Hepatocyte (in vitro differentiated cells): Measurements from ENCODE around the gene RNU1-4. TPM values are rescaled to one million over a fixed set of nuclear protein-coding genes. Genes with fewer than 3 reads are reported as not detected.
A peak's percentile ranks its signal among the peaks of the same experiment; 100 is the strongest.
"Not testable (repeated sequence)": the region's sequence is repeated elsewhere in the genome, so short reads cannot be mapped to it uniquely, and the experiment has no call there.

Experiments used
- DNase-seq: peaks from one replicate; pipeline ENCODE4 v3.0.0-alpha.2; 2016; ENCODE audit warnings: low spot score
- H2AFZ ChIP-seq: fragments of 200-600 bp; sonication (generic); 2 replicates; pipeline ENCODE4 v1.6.0; 2016; ENCODE audit warnings: antibody characterized with exemption, mild to moderate bottlenecking
- H3K27ac ChIP-seq: fragments of 200-600 bp; sonication (generic); 2 replicates; pipeline ENCODE4 v1.5.1; 2016; ENCODE audit warnings: mild to moderate bottlenecking
- H3K27me3 ChIP-seq: fragments of 200-600 bp; sonication (generic); 2 replicates; pipeline ENCODE4 v1.6.1; 2016
- H3K36me3 ChIP-seq: fragments of 200-600 bp; sonication (generic); replicated peaks from 2 replicates; pipeline ENCODE4 v1.5.1; 2016; ENCODE audit warnings: low read depth; ENCODE audit not compliant: insufficient read depth
- H3K4me1 ChIP-seq: fragments of 200-600 bp; sonication (generic); 2 replicates; pipeline ENCODE4 v1.5.1; 2016; ENCODE audit warnings: mild to moderate bottlenecking, moderate library complexity; ENCODE audit not compliant: insufficient read depth
- H3K4me2 ChIP-seq: fragments of 200-600 bp; sonication (generic); 2 replicates; pipeline ENCODE4 v1.6.0; 2016
- H3K4me3 ChIP-seq: fragments of 200-600 bp; sonication (generic); 2 replicates; pipeline ENCODE4 v1.5.1; 2016; ENCODE audit warnings: mild to moderate bottlenecking
- H3K79me2 ChIP-seq: fragments of 200-600 bp; sonication (generic); 2 replicates; pipeline ENCODE4 v1.6.0; 2017; ENCODE audit warnings: mild to moderate bottlenecking
- H3K9me2 ChIP-seq: fragments of 200-600 bp; sonication (generic); replicated peaks from 2 replicates; pipeline ENCODE4 v1.6.0; 2017; ENCODE audit warnings: mild to moderate bottlenecking; ENCODE audit not compliant: insufficient read depth
- H3K9me3 ChIP-seq: fragments of 200-600 bp; sonication (generic); 2 replicates; pipeline ENCODE4 v1.5.1; 2016; ENCODE audit warnings: low read depth, mild to moderate bottlenecking
- H4K20me1 ChIP-seq: fragments of 200-600 bp; sonication (generic); 2 replicates; pipeline ENCODE4 v1.6.0; 2016; ENCODE audit warnings: mild to moderate bottlenecking; ENCODE audit not compliant: insufficient read depth, poor library complexity, severe bottlenecking
- CTCF ChIP-seq: fragments of 200-600 bp; sonication (generic); IDR thresholded peaks from 2 replicates; pipeline ENCODE4 v1.5.1; 2016; ENCODE audit warnings: antibody characterized with exemption, mild to moderate bottlenecking; ENCODE audit not compliant: poor library complexity
- EZH2 ChIP-seq: fragments of 200-600 bp; sonication (generic); IDR thresholded peaks from 2 replicates; pipeline ENCODE4 v1.6.1; 2016; ENCODE audit warnings: antibody characterized with exemption, mild to moderate bottlenecking, borderline replicate concordance
- EZH2phosphoT487 ChIP-seq: fragments of 200-600 bp; sonication (generic); IDR thresholded peaks from one replicate; pipeline ENCODE4 v1.6.1; 2018; ENCODE audit warnings: antibody characterized with exemption, mild to moderate bottlenecking, low read depth, moderate library complexity; ENCODE audit not compliant: unreplicated experiment, severe bottlenecking
- WGBS: methylation state at CpG from one replicate; pipeline ENCODE4 v1.1.6; 2016; ENCODE audit warnings: low lambda C conversion rate; ENCODE audit errors: missing lambda C conversion rate; 5-methylcytosine and 5-hydroxymethylcytosine counted together
- polyA plus RNA-seq: library from polyadenylated mRNA; unstranded; fragments of >200 nt; fragmentation: Nextera tagmentation; extraction: Ambion mirVana; gene quantifications from 2 replicates; pipeline ENCODE4 v1.2.1, GENCODE V29; 2016
- total RNA-seq: library from RNA; depleted of rRNA; stranded (reverse); fragments of >200 nt; gene quantifications from 2 replicates; pipeline ENCODE4 v1.2.3, GENCODE V29; 2014

The RNU1-4 gene
- total and polyA plus RNA-seq, 2 experiments from 2014 or later, result under 0.01 TPM; not detected in 1

GRCh38 chr1:16727190-16728111, 12.9 kb upstream of the RNU1-4 start:
- Histone ChIP-seq H3K4me3 (no peak overlapping the region), H3K27ac (no peak overlapping the region), H3K9me3 (no peaks in the 10 kb centered on the region), H3K79me2 (no peaks in the 10 kb centered on the region), H3K4me1 (no peaks in the 10 kb centered on the region), H2AFZ (no peak overlapping the region), H3K27me3 (no peaks in the 10 kb centered on the region), H3K4me2 (no peak overlapping the region), H3K36me3 (no peaks in the 10 kb centered on the region), H4K20me1 (no peaks in the 10 kb centered on the region), H3K9me2 (no peaks in the 10 kb centered on the region)
- 90% methylated on average over 42 of the region's 42 CpGs for WGBS
- DNase-seq, result peak; percentile 21
- no peak for TF ChIP-seq EZH2
- no peak for TF ChIP-seq EZH2phosphoT487
- no peak for TF ChIP-seq CTCF

GRCh38 chr1:16728243-16728949, 11.9 kb upstream of the RNU1-4 start:
- not testable (repeated sequence) for H4K20me1 ChIP-seq, H3K4me3 ChIP-seq, H3K4me1 ChIP-seq, H2AFZ ChIP-seq, DNase-seq, H3K36me3 ChIP-seq, H3K27ac ChIP-seq, H3K9me2 ChIP-seq, H3K4me2 ChIP-seq, H3K79me2 ChIP-seq, H3K9me3 ChIP-seq, H3K27me3 ChIP-seq
- 75% methylated on average over 20 of the region's 24 CpGs for WGBS

DNA sequence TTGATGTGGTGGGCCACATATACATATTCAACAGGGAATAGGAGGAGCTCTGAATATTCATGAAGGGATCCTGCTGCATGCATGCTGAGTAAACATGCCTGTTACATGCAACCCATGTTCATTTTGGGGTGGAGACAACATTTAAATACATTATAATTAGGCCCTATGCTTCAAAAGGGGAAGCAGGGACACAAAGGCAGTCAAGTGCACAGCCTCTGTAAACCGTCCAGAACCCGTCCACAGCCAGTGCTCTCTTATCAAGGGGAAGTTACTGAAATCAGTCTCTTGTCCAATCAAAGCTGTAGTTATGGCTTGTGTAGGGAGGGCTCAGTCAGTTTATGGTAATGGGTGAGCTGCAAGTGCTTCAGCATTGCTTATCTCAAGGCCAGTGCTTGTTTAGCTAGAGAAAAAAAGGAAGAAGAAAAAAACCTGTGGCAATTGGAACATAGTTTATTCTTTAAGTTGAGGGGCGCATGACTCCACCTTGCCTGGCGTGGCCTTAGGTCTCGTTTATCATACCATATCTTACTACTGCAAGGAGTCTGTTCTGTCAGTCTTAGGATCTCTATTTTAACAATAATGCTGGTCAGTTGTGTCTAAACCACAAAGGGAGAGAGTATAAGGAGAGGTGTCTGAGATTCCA, 7.9 kb upstream of the RNU1-4 start:
- H3K9me3 ChIP-seq, H3K4me2 ChIP-seq, H3K79me2 ChIP-seq, H3K4me3 ChIP-seq, H2AFZ ChIP-seq, H4K20me1 ChIP-seq, H3K27me3 ChIP-seq, DNase-seq, H3K36me3 ChIP-seq, H3K9me2 ChIP-seq, H3K4me1 ChIP-seq: not testable (repeated sequence)
- H3K27ac ChIP-seq, result peak overlapping the region; percentile 63
- 35% methylated on average over 4 of the region's 5 CpGs for WGBS

DNA sequence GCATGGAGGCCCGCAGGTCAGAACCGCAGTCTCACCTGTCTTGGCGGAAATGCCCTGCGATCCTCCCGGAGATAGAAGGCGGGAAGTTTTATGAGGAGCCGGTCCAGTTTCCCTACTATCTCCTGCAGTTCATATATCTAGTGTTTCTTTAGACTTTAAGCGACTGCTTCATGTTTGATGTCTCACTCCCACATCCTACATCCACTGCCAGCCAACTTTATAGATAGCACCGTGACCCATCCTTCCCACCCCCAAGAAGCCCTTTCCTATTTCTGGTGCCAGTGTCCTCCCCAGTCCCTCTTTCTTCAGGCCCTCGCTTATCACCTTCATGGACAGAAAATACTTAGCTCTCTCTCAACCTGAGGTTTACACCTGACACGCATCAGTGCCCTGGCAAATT, 914 bp downstream of the RNU1-4 start:
- WGBS, result no CpG with 5 or more reads among the region's 11 CpGs

DNA sequence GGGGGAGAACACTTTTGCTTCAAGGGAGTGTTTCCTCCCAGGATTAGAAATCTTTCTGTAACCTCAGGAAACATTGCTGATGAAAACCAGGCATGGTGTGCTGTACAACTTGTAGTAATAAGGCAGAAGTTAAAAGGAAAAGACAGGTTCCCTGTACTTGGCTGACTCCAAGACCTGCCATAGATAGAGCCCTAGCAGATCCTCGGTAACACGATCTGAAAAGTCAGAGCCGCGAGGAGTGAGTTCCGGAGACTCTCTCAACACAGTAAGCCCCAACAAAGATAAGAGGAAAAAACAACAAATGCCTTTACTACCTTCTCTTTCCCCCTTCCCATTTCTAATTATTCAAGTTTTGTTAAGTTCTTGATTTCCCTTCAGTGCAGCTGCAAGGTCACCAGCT, 7.3 kb downstream of the RNU1-4 start:
- H3K4me1 ChIP-seq, H3K4me2 ChIP-seq, H3K27ac ChIP-seq, DNase-seq, H3K27me3 ChIP-seq, H4K20me1 ChIP-seq, H3K9me2 ChIP-seq, H2AFZ ChIP-seq, H3K9me3 ChIP-seq, H3K79me2 ChIP-seq, H3K4me3 ChIP-seq, H3K36me3 ChIP-seq: not testable (repeated sequence)
- WGBS, result 14% methylated on average over 5 of the region's 5 CpGs

More for the DNA sequence above, 914 bp downstream of the RNU1-4 start:
- H3K9me2 ChIP-seq, H3K79me2 ChIP-seq, H3K4me2 ChIP-seq, H3K9me3 ChIP-seq, H4K20me1 ChIP-seq, DNase-seq, H3K27me3 ChIP-seq, H3K4me1 ChIP-seq, H3K27ac ChIP-seq, H3K36me3 ChIP-seq, H3K4me3 ChIP-seq, H2AFZ ChIP-seq: not testable (repeated sequence)

DNA sequence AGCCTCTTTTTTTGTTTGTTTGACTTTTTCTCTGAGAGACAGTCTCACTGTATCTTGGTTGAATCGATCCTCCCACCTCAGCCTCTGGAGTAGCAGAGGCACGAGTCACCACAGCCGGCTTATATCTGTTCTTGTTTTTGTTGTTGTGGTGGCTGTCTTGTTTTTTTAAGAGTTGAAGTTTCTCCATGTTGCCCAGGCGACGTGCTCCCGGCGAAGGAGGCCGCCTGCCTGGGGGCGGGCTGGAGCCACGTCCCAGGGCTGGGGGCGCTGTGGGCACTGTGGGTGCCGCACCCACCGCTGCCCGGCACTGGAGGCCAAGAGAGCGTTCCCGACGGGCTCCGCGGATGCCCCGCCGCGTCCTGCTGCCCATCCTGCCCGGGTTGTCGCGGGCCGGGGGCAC, 8.4 kb downstream of the RNU1-4 start:
- H3K4me1 ChIP-seq, H3K4me3 ChIP-seq, H3K27ac ChIP-seq, H3K79me2 ChIP-seq, H3K4me2 ChIP-seq, H2AFZ ChIP-seq, H3K9me2 ChIP-seq, H3K9me3 ChIP-seq, H3K36me3 ChIP-seq, H4K20me1 ChIP-seq, DNase-seq, H3K27me3 ChIP-seq: not testable (repeated sequence)
- WGBS, result 82% methylated on average over 11 of the region's 26 CpGs
